Stimulated activated naive CD4-positive, alpha-beta T cell treated with Interleukin-2 at 50 U/mL for 16 hours (primary cell): Measurements from ENCODE around the gene EXOC8.

Source experiments
- DNase-seq: peaks from one replicate; lab custom pipeline; 2025; lab: John Stamatoyannopoulos, UW

The EXOC8 gene

GRCh38 chr1:231337472-231338269 is at the start of gene EXOC8:
Gene EXOC8 (minus strand): TSS chr1:231337852. CDS start chr1:231337745, 107 bp downstream.
- DNase-seq: peak; percentile 93

- DNase-seq: no peak
These were observed 48.8 kb upstream of the EXOC8 start for GRCh38 chr1:231386466-231386865.

GRCh38 chr1:231385416-231385748 is 47.7 kb upstream of the EXOC8 start:
- no peak for DNase-seq

GRCh38 chr1:231384696-231385415 is 47.2 kb upstream of the EXOC8 start:
- no peak for DNase-seq

GRCh38 chr1:231383159-231383860 is 45.7 kb upstream of the EXOC8 start:
- DNase-seq: no peak

- DNase-seq: no peak
These were observed 44.8 kb upstream of the EXOC8 start for GRCh38 chr1:231382426-231382825.

GRCh38 chr1:231381729-231382128 is 44.1 kb upstream of the EXOC8 start:
- no peak for DNase-seq

- no peak for DNase-seq
These were observed 39.4 kb upstream of the EXOC8 start for GRCh38 chr1:231376875-231377549.

- no peak for DNase-seq
These were observed 38.4 kb upstream of the EXOC8 start for GRCh38 chr1:231376101-231376500.

GRCh38 chr1:231374394-231374793 is 36.7 kb upstream of the EXOC8 start:
- no peak for DNase-seq

GRCh38 chr1:231372501-231372900 is 34.8 kb upstream of the EXOC8 start:
- DNase-seq: no peak

- DNase-seq: no peak
These were observed 31.6 kb upstream of the EXOC8 start for GRCh38 chr1:231369282-231369681.

- DNase-seq: no peak
These were observed 26.5 kb upstream of the EXOC8 start for GRCh38 chr1:231364192-231364591.

- no peak for DNase-seq
These were observed 26.0 kb upstream of the EXOC8 start for GRCh38 chr1:231363624-231364023.

GRCh38 chr1:231362325-231362724 is 24.7 kb upstream of the EXOC8 start:
- DNase-seq: no peak

- no peak for DNase-seq
These were observed 21.5 kb upstream of the EXOC8 start for GRCh38 chr1:231359113-231359512.

GRCh38 chr1:231357831-231358354 is 20.2 kb upstream of the EXOC8 start:
- DNase-seq: no peak

GRCh38 chr1:231357187-231357772 is 19.6 kb upstream of the EXOC8 start:
- DNase-seq: no peak

- DNase-seq: no peak
These were observed 17.5 kb upstream of the EXOC8 start for GRCh38 chr1:231355171-231355570.

- DNase-seq: no peak
These were observed 16.8 kb upstream of the EXOC8 start for GRCh38 chr1:231354330-231355020.

- DNase-seq: no peak
These were observed 15.4 kb upstream of the EXOC8 start for GRCh38 chr1:231353086-231353485.
